NCI-H2081 treated with DMSO at 0.1 percent for 48 hours (cell line): ENCODE measurements around the gene SUMF1.
"Not testable (repeated sequence)": the region's sequence is repeated elsewhere in the genome, so short reads cannot be mapped to it uniquely, and the experiment has no call there.

Source experiments
- DNase-seq: peaks from one replicate; lab custom pipeline; 2025; lab: John Stamatoyannopoulos, UW

The SUMF1 gene

DNA sequence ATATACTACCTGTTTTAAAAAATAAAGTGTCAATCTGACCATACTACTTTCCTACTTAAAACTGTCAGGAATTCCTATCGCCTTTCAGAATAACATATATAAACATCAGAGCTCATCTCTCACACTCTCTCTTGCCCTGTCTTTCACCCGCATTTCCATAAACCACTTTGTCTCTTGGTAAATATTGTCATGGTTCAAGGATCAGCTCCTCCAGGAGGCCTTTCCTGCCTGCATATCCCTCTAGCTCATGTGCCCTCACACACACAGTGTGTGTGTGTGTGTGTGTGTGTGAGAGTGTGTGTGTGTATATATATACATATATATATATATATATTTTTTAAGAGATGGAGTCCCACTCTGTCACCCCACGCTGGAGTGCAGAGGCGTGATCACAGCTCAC lies 6.7 kb downstream of the SUMF1 start:
- DNase-seq = no peak

DNA sequence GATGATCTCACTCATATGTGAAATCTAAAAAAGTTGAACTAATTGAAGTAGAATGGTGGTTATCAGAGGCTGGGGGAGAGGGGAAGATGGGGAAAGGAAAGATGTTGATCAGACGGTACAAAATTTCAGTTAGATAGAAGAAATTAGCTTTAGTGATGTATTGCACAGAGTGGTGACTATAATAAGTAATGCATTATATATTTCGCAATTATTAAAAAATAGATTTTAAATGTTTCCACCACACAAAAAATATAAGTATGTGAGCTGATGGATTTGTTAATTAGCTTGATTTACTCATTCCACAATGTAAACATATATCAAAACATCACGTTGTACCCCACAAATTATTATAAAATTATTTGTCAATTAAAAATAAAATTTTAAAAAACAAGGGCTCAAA lies 8.1 kb downstream of the SUMF1 start:
- no peak for DNase-seq

DNA sequence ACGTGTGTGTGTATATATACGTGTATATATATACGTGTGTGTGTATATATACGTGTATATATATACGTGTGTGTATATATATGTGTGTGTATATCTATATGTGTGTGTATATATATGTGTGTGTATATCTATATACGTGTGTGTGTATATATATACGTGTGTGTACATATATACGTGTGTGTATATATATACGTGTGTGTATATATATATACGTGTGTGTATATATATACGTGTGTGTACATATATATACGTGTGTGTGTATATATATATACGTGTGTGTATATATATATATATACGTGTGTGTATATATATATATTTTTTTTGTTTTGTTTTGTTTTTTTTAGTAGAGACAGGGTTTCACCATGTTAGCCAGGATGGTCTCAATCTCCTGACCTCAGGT lies 10.3 kb downstream of the SUMF1 start:
- not testable (repeated sequence) for DNase-seq

DNA sequence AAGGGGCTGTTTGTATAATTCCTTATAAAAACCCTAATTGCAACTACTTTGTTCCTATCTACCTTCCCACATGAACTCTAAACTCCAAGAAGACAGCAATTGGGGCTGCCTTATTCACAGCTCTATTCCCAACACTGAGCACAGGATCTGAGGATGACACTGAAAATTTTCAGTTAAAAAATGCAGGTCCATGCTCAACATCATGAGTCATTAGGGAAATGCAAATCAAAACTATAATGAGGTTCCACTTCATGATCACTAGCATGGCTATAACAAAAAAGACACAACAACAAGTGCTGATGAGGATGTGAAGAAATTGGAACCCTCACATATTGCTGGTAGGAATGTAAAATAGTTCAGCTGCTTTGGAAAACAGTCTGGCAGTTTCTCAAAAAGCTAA lies 12.9 kb downstream of the SUMF1 start:
- DNase-seq = no peak

DNA sequence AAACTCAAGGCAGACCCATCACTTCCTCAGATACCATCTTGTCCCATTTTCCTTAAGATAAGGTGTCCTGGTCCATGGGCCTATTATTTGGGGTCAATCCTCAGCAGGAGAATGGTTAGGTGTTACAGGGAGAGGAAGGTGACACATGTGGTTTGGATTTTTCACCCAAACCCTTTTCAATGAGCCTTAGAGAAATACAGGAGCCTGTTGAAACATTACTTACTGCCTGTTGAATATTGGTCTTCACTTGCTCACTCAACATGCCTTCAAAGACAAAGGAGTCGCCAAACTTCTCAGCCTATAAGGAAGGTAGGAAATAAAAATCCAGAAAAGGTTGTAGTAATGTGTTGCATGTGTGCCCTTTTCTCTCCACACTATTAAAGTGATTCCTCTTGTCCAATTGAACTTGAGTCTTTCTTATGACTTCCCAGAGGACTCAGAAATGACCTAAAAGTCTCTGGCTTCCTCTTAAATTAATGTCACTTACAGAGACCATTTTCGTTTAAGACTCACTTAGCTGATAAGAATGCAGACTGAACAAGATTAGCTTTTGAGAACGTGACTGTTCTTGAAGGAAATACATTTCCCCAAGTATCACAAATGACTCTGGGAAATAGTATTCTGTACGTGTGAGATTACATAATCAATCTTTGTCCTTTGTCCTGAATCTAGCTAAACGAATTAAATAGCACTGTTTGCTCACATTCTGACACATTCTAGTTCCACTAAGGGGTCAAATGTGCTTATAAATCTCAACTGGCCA lies 17.8 kb downstream of the SUMF1 start:
- no peak for DNase-seq

DNA sequence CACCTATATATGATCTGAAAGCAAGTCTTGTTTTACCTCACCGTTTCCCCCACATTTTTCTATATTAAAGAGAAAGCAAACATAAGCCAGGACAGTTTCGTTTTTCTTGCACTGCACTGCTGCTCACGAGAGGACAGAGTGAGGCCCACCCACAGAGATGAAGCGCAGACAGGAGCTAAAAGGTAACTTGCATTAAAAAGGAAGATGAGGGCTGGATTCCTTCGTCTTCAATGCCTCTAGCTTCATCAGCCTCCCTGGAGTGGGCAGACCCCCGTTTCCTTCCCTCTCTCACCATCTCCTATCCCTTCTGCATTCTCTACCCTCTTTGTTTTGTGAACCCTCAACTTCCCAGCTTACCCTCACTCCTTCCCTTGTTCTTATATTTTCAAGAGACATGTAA lies 18.9 kb downstream of the SUMF1 start:
- no peak for DNase-seq

DNA sequence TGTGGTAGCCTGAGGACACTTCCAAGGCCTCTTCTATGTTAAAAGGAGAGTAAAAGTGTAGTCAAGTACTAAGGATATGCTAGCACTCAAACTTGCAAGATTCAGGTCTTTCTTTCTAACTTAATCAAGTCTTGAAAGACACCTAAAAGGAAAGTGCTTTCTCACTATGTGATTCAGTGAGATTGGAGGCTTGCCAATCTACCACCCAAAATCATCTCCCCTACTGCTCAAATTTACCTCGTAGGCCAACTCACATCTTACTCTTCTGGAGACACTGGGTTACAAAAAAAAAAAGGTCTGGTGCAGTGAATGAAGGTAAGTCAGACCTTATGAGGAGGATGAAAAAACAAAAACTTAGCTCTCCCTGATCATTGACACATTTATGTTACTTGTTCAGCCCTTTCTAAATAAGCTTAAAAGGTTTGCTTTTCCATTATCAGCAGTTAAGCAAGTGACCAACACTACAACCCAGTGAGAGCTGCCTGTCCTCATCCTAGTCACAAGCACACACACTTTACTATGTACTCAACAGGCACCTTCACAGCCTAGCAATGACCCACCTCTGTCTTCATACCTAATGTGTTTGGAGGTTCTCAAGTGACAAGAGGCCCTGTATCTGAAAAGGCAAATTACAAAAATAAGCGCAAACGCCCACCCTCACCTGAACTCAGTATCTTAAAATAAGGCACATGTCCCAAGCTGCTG lies 19.6 kb downstream of the SUMF1 start:
- DNase-seq = no peak

DNA sequence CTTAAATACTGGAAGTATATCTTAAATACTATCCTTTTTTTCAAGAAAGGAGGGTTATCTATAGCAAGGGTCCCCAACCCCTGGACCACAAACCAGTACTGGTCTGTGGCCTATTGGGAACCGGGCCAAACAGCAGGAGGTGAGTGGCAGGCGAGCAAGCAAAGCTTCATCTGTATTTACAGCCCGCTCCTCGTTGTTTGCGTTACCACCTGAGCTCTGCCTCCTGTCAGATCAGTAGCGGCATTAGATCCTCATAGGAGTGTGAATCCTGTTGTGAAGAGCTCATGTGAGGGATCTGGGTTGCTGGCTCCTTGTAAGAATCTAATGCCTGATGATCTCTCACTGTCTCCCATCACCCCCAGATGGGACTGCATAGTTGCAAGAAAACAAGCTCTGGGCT lies 26.1 kb downstream of the SUMF1 start:
- no peak for DNase-seq

DNA sequence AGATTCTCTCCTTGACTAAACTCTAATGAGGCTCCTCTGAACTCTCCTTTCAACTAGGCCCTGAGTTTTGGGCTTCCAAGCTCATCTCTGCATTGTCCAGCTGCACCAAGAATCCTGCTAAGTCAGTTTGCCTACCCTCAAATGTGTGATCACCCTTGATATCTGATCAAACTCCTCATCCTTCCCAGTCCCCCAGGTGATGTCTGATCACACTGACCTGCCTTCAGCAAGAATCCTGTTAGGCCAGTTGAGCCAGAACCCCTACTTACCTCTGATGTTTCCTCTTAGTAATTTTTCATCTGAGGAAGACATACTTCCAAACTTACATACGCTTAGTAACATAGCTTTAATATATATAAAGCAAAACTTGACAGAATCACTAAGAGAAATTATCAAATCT lies 28.8 kb downstream of the SUMF1 start:
- no peak for DNase-seq

DNA sequence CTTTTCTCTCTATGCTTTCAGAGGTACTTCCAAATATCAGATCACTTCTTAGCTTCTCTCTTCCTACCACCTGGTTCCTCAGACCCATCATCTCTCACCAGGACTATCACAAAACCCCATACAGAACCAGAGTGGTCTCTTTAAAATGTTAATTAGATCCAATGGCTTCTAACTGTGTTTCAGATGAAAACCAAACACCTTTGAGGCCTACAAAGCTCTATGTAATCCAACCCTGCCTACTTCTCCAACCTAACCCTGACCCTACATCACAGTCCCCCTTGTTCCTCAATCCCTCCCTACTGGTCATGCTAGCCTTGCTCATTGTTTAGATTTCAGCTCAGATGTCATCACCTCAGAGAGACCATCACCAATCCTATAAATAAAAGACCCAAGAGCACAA lies 34.8 kb downstream of the SUMF1 start:
- no peak for DNase-seq

DNA sequence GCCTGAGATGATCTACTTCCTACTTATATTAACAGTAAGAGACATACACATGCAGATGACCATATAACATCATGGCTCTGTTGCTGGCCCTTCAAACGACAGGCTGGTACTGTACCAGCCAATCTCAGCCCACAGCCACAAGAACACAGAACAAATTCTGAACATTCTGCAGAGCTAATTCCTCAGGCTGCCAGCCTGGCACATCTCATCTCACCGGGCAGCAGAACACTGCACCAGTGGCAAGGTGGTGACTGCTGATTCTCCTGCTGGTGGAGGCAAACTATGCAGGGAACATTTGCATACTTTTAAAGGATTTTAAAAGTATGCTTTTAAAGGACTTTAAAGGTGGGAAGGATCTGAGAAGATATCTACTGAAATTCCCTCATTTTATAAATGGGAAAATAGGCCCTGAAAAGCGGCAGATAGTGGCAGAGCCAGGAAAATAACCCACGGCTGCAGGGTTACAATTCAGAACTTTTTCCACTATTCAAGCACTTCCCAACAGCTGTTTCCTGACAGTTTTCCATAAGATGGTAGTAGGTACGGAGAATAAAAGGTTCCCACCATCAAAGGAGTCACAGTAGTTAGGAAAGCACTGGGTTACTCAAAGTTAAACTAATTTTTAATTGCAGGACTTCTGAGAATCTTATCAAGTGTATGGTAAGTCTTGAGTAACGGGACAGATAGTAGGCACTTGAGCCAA lies 37.3 kb downstream of the SUMF1 start:
- no peak for DNase-seq

DNA sequence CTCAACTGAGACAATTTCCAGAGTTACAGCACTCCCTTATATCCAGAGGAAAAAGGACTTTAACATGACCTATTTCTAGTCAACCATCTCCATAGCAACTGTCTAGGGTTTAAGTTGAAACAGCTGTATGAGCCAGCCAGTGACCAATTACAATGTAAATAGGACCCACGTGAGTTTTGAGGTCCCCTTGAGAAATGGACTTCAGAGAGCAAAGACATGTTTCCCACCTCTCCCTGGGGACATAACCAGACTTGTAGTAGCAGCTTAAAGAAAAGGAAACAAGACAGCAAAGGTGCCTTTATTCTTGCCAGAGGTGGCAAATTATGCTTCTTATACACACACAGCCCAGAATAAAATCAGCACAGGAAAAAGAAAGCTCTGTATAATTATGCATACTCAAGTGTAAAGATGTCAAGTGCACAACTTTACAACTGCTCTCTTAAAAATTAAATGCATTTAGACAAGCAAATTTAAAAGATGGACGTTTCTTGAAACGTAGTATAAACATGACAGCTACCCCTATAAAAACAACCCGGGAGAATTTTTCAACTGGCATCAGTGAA lies 40.2 kb downstream of the SUMF1 start:
- no peak for DNase-seq

DNA sequence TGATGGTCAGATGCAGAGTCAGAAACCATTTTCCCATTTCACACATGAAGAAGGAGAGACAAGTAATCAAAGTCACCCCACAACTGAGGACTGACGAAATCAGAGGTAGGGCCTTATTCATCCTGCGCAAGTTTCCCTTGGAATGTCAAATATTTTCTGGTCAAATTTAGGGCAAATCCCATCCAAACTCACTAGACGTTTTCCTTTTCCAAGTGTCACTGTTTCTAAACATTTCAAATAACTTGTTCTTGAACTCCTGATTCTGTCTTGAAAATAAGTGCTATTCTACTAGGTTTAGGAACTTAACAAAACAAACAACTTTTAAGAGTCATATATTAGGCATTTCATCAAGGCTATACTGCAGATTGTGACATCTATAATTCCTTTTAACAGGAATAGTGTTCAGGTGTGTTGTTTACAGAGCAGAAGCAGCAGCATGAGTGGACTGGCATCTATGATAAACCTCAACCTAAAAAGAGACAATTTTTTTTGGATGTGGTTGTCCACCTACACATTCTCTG lies 40.7 kb downstream of the SUMF1 start:
- no peak for DNase-seq

DNA sequence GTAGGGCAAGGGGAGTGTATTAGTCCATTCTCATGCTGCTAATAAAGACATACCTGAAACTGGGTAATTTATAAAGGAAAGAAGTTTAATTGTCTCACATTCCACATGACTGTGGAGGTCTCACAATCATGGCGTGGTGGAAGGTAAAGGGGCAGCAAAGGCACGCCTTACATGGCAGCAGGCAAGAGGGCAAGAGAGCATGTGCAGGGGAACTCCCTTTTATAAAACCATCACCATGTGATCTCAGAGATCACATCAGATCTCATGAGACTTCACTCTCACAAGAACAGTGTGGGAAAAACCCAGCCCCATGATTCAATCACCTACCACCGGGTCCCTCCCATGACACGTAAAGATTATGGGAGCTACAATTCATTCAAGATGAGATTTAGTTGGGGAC lies 41.4 kb downstream of the SUMF1 start:
- no peak for DNase-seq

DNA sequence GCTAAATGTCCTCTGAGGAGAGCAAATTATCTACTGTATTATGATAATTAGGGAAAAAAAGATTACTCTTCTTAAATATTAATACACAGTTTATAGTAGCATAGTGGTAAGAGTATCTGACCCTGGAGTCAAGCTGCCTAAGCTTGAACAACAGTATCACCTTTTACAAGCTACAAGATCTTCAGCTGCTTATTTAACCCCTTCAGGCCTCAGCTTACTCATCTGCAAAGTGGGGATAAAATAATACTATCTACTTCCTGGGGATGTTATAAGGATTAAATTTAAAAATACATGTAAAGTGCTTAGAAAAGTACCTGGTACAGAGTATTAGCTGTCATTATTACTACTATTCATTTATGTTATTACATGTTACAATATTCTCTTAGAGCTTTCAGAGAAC lies 42.0 kb downstream of the SUMF1 start:
- no peak for DNase-seq

DNA sequence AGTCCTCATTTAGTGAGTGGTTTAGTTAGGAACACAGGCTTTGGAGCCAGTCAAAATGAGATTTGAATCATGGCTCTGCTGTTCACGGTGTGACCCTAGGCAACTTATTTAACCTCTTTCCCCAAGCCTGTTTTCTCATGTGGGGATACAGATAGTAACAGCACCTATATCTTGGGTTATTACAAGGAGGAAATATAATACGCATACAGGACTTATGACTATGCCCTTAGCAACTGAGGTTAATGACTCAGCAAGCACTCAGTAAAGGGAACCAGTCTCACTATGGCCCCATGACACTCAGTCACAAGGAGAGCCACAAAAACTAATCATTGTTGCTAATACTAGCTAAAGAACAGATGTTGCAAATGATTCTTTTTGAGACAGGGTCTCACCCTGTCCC lies 45.9 kb downstream of the SUMF1 start:
- no peak for DNase-seq

DNA sequence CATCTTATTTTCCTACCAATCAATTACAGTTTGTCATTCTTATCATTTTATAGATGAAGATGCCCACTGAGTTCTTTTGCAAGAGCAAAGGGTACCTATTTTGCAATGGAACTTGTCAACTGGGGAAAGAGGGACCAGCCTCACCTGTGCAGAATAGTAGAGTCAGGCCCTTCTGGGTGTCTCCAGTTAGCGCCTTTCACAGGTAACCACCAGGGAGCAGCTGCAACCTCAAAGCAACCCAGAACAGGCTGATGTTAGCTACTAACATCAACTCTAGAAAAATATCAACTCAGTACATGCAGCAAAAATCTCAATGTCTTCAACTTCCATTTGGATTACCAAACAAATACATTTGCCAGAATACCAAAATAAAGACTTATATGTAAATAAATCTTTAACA lies 47.1 kb downstream of the SUMF1 start:
- DNase-seq = no peak

DNA sequence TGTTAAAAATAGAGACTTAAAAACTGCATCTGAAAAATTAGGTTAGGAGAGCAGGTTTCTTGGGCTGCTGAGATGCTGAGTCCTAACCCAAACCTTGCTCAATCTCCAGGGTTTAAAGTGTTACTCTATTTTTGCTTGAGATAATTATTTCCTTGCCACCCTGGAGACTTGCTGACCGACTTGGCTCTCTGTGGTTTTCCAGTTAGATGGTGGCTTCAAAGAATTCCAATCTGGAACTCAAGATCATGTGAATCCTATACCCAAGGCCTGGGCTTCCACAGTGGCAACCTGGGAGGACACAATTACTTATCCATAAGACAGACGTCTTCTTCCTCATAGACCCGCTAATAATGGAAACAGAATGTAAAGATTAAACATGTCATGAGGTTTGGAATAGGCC lies 47.7 kb downstream of the SUMF1 start:
- no peak for DNase-seq

DNA sequence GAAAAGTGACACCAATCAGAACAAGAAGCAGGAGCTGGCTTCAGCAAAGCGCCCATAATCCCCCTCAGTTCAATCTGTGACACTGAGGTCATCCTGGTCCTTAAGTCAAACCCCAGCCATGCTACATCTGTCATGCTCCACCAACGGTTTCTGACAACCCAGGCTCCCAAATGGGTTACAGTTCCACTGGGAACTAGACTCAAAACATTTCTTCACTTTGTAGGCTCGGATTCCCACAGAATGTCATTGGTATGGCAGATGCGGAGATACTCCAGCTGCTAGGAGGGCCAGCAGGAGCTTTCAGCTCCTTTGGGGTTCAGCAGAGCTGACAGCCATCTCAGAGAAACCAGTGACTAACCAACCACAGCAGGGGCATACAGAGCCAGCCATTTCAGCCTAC lies 48.9 kb downstream of the SUMF1 start:
- no peak for DNase-seq

DNA sequence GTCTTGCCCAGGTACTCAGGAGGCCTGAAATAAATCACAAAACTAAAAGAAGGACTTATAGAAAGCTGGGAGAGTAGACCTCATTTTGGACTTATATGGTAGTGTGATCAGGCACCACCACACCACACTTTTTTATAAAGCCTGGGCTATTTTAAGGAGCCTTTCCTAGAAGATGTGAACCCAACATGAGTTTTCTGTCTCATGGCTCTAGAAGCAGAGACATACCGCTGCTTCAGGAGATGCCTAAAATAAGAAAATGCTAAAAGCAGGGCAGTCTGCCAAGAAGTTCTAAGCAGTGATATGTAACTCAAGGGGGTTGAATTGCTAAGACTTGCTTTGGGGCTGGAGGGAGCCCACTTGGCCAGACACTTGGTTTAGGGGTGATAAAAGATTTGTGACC lies 49.6 kb downstream of the SUMF1 start:
- no peak for DNase-seq

DNA sequence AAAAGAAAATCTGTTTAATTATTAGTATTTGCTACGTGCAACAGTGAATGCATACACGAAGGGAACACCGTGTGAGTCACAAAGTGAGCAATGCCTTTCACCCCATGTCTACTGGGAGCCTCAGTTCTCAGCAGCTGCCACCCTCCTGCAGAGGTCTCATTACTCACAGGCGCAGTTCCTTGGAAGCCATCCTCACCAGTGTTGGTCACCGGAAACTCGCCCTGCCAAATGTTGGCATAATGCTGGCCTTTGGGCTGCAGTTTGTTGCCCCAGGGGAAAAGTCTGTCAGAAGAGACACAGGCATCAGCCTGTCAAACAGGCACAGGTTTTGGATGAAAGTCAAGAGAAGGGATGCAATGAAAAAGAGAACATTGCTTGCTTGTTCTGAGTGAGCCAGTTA lies 50.1 kb downstream of the SUMF1 start:
- no peak for DNase-seq

DNA sequence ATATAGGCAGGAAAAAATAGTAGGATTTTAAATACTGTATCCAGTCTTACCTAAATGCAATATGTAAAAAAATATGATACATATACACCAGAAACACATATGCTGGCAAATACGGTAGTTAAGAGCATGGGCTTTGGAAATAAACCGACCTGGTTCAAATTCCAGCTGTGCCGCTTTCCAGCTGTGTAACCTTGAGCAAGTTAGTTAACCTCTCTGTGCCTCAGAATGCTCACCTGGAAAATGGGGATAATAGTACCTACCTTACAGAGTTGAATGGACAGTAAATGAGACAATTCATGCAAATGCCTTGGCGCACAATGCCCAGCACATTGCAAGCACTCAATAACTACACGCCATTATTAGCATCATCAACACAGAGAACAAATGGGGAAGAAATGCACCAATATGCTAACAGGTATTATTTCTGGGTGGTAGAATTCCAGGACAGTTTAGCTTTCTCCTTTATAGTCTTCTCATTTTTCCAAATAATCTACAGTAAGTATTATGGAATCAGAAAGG lies 50.6 kb downstream of the SUMF1 start:
- no peak for DNase-seq

DNA sequence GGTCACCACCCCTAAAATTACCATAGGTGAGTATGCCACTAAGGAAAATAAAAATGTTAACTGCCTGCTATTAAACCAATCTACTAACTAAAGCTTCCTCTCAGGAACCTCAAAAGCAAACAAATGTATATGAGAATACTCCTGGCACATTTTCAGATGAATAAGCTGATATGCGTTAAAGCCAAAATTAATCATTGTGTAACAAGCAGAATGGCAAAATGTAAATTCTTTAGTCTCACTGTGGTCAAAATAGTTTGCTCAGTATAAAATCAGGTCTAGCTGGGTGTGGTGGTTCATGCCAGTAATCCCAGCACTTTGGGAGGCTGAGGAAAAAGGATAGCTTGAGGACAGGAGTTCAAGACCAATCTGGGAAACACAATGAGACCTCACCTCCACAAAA lies 53.6 kb downstream of the SUMF1 start:
- DNase-seq = no peak
